WTC11 (cell line): ENCODE measurements around the gene APOBEC2. TPM values are rescaled to one million over a fixed set of nuclear protein-coding genes. Genes with fewer than 3 reads are reported as not detected.

Experiments
- ATAC-seq: fragments of 200-7000 bp; cut with Tn5 transposase; 2 replicates; pipeline ENCODE4 v1.10.0; 2021; ENCODE audit warnings: mild to moderate bottlenecking, moderate library complexity
- CTCF ChIA-PET: fragments of 300-600 bp; sonication (Branson Sonifier 250); formaldehyde crosslinking; loops from one replicate; lab custom pipeline; 2021; ENCODE audit warnings: antibody characterized with exemption; lab: Charles Lee
- POLR2A ChIA-PET: fragments of 350-600 bp; sonication (Branson Sonifier 250); formaldehyde crosslinking; loops from one replicate; lab custom pipeline; 2021; ENCODE audit warnings: antibody characterized with exemption; lab: Charles Lee
- DNase-seq: peaks from one replicate; pipeline ENCODE4 v3.0.0; 2021; ENCODE audit warnings: low spot score
- H3K27ac Mint-ChIP-seq: 2 replicates; pipeline ENCODE4 v1.8.0; 2021; ENCODE audit warnings: mixed read lengths
- H3K27me3 Mint-ChIP-seq: 2 replicates; pipeline ENCODE4 v1.8.0; 2021; ENCODE audit warnings: low read depth, mild to moderate bottlenecking, moderate library complexity, mixed read lengths
- H3K36me3 Mint-ChIP-seq: 2 replicates; pipeline ENCODE4 v1.8.0; 2021; ENCODE audit warnings: mixed read lengths
- H3K4me1 Mint-ChIP-seq: 2 replicates; pipeline ENCODE4 v1.8.0; 2022; ENCODE audit warnings: mixed read lengths
- H3K4me3 Mint-ChIP-seq: 2 replicates; pipeline ENCODE4 v1.8.0; 2021; ENCODE audit warnings: mild to moderate bottlenecking, moderate library complexity, mixed read lengths
- H3K9me3 Mint-ChIP-seq: 2 replicates; pipeline ENCODE4 v1.8.0; 2021; ENCODE audit warnings: mixed read lengths
- CREB1 ChIP-seq: sonication (generic); formaldehyde crosslinking; IDR thresholded peaks from 2 replicates; pipeline ENCODE4 v1.8.0; 2023; ENCODE audit warnings: mild to moderate bottlenecking, missing genetic modification reagents
- EMX1 ChIP-seq: fragments of 250-450 bp; sonication (Bioruptor Pico); IDR thresholded peaks from 2 replicates; pipeline ENCODE4 v1.8.0; 2021; ENCODE audit warnings: mild to moderate bottlenecking
- ETV6 ChIP-seq: sonication (generic); formaldehyde crosslinking; IDR thresholded peaks from 2 replicates; pipeline ENCODE4 v1.8.1; 2022; ENCODE audit warnings: mild to moderate bottlenecking, missing genetic modification reagents
- FOXK1 ChIP-seq: sonication (generic); formaldehyde crosslinking; IDR thresholded peaks from 2 replicates; pipeline ENCODE4 v1.8.0; 2022; ENCODE audit warnings: mild to moderate bottlenecking, moderate library complexity, missing genetic modification reagents
- GABPB1 ChIP-seq: sonication (generic); formaldehyde crosslinking; IDR thresholded peaks from 2 replicates; pipeline ENCODE4 v1.8.1; 2023; ENCODE audit warnings: mild to moderate bottlenecking, missing genetic modification reagents
- IRF2 ChIP-seq: sonication (generic); formaldehyde crosslinking; IDR thresholded peaks from 2 replicates; pipeline ENCODE4 v1.8.0; 2022; ENCODE audit warnings: low read depth, missing genetic modification reagents, borderline replicate concordance
- KAT7 ChIP-seq: sonication (generic); formaldehyde crosslinking; IDR thresholded peaks from 2 replicates; pipeline ENCODE4 v1.8.1; 2023; ENCODE audit warnings: missing genetic modification reagents, mild to moderate bottlenecking, borderline replicate concordance
- MXD4 ChIP-seq: fragments of 250-450 bp; sonication (Bioruptor Pico); IDR thresholded peaks from 2 replicates; pipeline ENCODE4 v1.8.0; 2021; ENCODE audit warnings: mild to moderate bottlenecking, moderate library complexity, borderline replicate concordance
- MYBL2 ChIP-seq: sonication (generic); formaldehyde crosslinking; IDR thresholded peaks from 2 replicates; pipeline ENCODE4 v1.8.1; 2023; ENCODE audit warnings: mild to moderate bottlenecking, moderate library complexity, missing genetic modification reagents
- NFYB ChIP-seq: sonication (generic); formaldehyde crosslinking; conservative IDR thresholded peaks from 2 replicates; pipeline ENCODE4 v1.8.0; 2022; ENCODE audit warnings: low read depth, missing genetic modification reagents
- NR3C1 ChIP-seq: sonication (generic); formaldehyde crosslinking; conservative IDR thresholded peaks from 2 replicates; pipeline ENCODE4 v1.8.1; 2023; ENCODE audit warnings: low read depth, mild to moderate bottlenecking, missing genetic modification reagents
- OVOL2 ChIP-seq: fragments of 250-450 bp; sonication (Bioruptor Pico); IDR thresholded peaks from 2 replicates; pipeline ENCODE4 v1.9.0; 2021; ENCODE audit warnings: mild to moderate bottlenecking, borderline replicate concordance
- RELA ChIP-seq: sonication (generic); formaldehyde crosslinking; IDR thresholded peaks from 2 replicates; pipeline ENCODE4 v1.8.1; 2022; ENCODE audit warnings: missing genetic modification reagents, mild to moderate bottlenecking, borderline replicate concordance
- SMAD4 ChIP-seq: sonication (generic); formaldehyde crosslinking; IDR thresholded peaks from 2 replicates; pipeline ENCODE4 v1.8.0; 2022; ENCODE audit warnings: mild to moderate bottlenecking, missing genetic modification reagents
- ZNF138 ChIP-seq: sonication (generic); formaldehyde crosslinking; conservative IDR thresholded peaks from 2 replicates; pipeline ENCODE4 v1.8.1; 2022; ENCODE audit warnings: mild to moderate bottlenecking, moderate library complexity, missing genetic modification reagents
- ZNF219 ChIP-seq: sonication (generic); formaldehyde crosslinking; IDR thresholded peaks from 2 replicates; pipeline ENCODE4 v1.8.0; 2023; ENCODE audit warnings: missing genetic modification reagents, mild to moderate bottlenecking, borderline replicate concordance
- ZNF263 ChIP-seq: sonication (generic); formaldehyde crosslinking; IDR thresholded peaks from 2 replicates; pipeline ENCODE4 v1.8.1; 2022; ENCODE audit warnings: low read depth, mild to moderate bottlenecking, moderate library complexity, missing genetic modification reagents
- ZNF416 ChIP-seq: fragments of 250-450 bp; sonication (Bioruptor Pico); IDR thresholded peaks from 2 replicates; pipeline ENCODE4 v1.9.0; 2021; ENCODE audit warnings: mild to moderate bottlenecking, inconsistent platforms
- total RNA-seq: library from RNA; stranded (reverse); gene quantifications from 3 replicates; pipeline ENCODE4 v1.2.3, GENCODE V29; 2021
- TF ChIP-seq, protein P1 (sequence below): fragments of 250-450 bp; sonication (Bioruptor Pico); conservative IDR thresholded peaks from 2 replicates; pipeline ENCODE4 v1.9.0; 2021; ENCODE audit warnings: mild to moderate bottlenecking
- TF ChIP-seq, protein P2 (sequence below): sonication (generic); formaldehyde crosslinking; conservative IDR thresholded peaks from 2 replicates; pipeline ENCODE4 v1.8.1; 2022; ENCODE audit warnings: mild to moderate bottlenecking, missing genetic modification reagents
- TF ChIP-seq, protein P3 (sequence below): sonication (generic); formaldehyde crosslinking; IDR thresholded peaks from 2 replicates; pipeline ENCODE4 v1.8.1; 2023; ENCODE audit warnings: mild to moderate bottlenecking, missing genetic modification reagents
- TF ChIP-seq, protein P4 (sequence below): sonication (generic); formaldehyde crosslinking; conservative IDR thresholded peaks from 2 replicates; pipeline ENCODE4 v1.8.1; 2023; ENCODE audit warnings: mild to moderate bottlenecking, low read depth, missing genetic modification reagents, moderate library complexity
- TF ChIP-seq, protein P5 (sequence below): sonication (generic); formaldehyde crosslinking; IDR thresholded peaks from 2 replicates; pipeline ENCODE4 v1.8.0; 2022; ENCODE audit warnings: mild to moderate bottlenecking, missing genetic modification reagents

The APOBEC2 gene
- total RNA-seq, 1 experiment from 2014 or later = not detected

DNA sequence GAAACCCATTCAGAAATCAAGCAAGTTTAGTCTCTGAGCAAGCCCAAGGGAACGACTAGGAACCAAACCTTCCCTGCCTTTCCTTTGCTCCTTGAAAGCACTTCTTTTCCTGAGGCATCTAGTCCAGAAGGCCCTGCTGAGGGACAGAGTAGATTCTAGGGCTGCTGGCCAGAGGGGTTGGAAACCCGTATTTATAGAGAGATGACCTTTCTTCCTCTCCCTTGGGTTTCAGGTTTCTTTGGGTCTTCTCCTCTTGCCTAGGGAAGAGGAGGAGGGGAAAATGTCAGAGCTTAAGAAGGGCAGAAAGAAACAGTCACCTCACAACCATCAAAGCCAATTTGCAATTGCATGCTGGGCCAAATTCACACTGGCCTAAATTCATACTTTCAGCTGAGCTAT, 5.8 kb downstream of the APOBEC2 start (continued):
- no peak for TF ChIP-seq NR3C1 (CRISPR knock-in tag)
- TF ChIP-seq NFYB = no peak
- no peak for TF ChIP-seq FOXK1
- TF ChIP-seq, protein P1, sequence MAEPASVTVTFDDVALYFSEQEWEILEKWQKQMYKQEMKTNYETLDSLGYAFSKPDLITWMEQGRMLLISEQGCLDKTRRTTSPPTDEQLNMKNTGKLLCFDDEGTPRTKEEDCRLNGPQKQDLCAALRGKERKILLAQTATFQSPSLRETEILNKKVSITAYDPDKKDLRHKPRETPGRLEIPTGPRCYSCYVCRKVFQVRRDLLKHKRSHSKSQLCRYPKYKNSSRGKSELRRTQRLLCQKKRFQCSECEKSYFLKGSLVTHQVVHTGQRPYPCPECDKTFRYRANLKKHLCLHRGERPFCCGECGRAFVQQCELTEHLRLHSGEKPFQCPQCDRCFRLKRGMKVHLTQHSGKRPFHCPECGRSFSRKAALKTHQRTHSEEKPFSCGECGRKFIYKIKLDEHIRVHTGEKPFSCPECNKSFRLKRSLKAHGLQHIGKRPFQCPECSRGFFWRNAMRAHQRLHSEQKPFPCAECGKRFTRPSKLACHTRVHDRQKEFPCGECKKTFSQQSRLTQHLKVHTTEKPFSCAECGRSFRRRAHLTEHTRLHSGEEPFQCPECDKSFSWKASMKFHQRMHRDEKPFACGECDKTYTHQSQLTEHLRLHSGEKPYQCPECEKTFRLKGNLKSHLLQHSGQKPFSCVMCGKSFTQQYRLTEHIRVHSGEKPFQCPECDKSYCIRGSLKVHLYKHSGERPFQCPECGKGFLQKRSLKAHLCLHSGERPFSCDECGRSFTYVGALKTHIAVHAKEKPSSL (CRISPR knock-in tag) = no peak
- TF ChIP-seq ZNF138 = no peak
- TF ChIP-seq OVOL2 (CRISPR knock-in tag) = no peak
- no peak for TF ChIP-seq GABPB1

DNA sequence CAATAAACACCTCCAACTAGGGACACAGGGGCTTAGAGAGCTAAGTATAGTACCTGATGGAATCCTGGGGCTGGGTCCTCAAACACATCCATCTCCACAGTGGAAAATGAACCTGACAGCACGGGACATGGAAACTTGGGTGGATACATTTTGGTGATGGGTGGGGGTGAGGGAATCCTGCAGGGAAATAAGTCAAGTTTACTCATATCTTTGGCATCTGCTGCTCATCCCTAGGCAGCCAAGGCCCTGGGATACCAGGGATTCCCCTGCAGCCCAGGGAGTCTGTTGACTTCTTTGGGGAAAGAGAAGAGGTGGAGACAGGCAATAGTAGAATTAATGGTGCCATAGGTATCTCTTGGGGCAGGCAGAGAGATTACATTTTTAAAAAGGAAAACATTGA, 6.6 kb downstream of the APOBEC2 start:
- TF ChIP-seq ZNF263 = no peak
- TF ChIP-seq, protein P2, sequence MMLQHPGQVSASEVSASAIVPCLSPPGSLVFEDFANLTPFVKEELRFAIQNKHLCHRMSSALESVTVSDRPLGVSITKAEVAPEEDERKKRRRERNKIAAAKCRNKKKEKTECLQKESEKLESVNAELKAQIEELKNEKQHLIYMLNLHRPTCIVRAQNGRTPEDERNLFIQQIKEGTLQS (CRISPR knock-in tag) = no peak
- no peak for TF ChIP-seq ETV6 (CRISPR knock-in tag)
- no peak for TF ChIP-seq KAT7 (CRISPR knock-in tag)
- TF ChIP-seq, protein P3, sequence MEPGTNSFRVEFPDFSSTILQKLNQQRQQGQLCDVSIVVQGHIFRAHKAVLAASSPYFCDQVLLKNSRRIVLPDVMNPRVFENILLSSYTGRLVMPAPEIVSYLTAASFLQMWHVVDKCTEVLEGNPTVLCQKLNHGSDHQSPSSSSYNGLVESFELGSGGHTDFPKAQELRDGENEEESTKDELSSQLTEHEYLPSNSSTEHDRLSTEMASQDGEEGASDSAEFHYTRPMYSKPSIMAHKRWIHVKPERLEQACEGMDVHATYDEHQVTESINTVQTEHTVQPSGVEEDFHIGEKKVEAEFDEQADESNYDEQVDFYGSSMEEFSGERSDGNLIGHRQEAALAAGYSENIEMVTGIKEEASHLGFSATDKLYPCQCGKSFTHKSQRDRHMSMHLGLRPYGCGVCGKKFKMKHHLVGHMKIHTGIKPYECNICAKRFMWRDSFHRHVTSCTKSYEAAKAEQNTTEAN = no peak
- TF ChIP-seq ZNF416 (CRISPR knock-in tag) = no peak
- H3K9me3 Mint-ChIP-seq = no peaks in the 10 kb centered on the region
- ChIA-PET POLR2A (no interaction called here), CTCF (interaction anchor here (0.9 to 1.1 kb wide), 2 partner anchors 10 to 20 kb away, joined by 3 read pairs; partner anchors contain the start of gene UNC5CL)
- H3K27me3 Mint-ChIP-seq = no peaks in the 10 kb centered on the region
- no peak for ATAC-seq
- no peak overlapping the region for H3K27ac Mint-ChIP-seq
- H3K36me3 Mint-ChIP-seq = peaks cover 11% of the 10 kb centered on the region; the same call in 1 of the 2 replicates
- peaks cover 16% of the 10 kb centered on the region for H3K4me1 Mint-ChIP-seq
- H3K4me3 Mint-ChIP-seq = no peak overlapping the region
- no peak for DNase-seq

DNA sequence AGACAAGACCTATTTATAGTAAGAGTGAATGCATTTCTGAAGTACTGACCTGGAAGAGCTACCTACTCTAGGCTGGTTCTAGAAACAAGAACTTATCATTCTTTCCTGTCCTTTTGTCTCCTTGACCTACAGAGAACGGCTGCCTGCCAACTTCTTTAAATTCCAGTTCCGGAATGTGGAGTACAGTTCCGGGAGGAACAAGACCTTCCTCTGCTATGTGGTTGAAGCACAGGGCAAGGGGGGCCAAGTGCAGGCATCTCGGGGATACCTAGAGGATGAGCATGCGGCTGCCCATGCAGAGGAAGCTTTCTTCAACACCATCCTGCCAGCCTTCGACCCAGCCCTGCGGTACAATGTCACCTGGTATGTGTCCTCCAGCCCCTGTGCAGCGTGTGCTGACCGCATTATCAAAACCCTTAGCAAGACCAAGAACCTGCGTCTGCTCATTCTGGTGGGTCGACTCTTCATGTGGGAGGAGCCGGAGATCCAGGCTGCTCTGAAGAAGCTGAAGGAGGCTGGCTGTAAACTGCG, 8.3 kb downstream of the APOBEC2 start:
- no peak for ATAC-seq
- H3K4me3 Mint-ChIP-seq = no peak overlapping the region
- no peak for DNase-seq
- H3K27me3 Mint-ChIP-seq = no peaks in the 10 kb centered on the region
- H3K9me3 Mint-ChIP-seq = no peaks in the 10 kb centered on the region
- CTCF ChIA-PET = interaction anchor here (0.7 kb wide), 1 partner anchor 34 kb away, joined by 3 read pairs; no protein-coding TSS in a partner anchor
- peaks cover 19% of the 10 kb centered on the region for H3K36me3 Mint-ChIP-seq
- TF ChIP-seq IRF2 (CRISPR knock-in tag) = no peak
- no peak for TF ChIP-seq MYBL2 (CRISPR knock-in tag)
- peaks cover 16% of the 10 kb centered on the region for H3K4me1 Mint-ChIP-seq
- POLR2A ChIA-PET = no interaction called here
- H3K27ac Mint-ChIP-seq = no peak overlapping the region

DNA sequence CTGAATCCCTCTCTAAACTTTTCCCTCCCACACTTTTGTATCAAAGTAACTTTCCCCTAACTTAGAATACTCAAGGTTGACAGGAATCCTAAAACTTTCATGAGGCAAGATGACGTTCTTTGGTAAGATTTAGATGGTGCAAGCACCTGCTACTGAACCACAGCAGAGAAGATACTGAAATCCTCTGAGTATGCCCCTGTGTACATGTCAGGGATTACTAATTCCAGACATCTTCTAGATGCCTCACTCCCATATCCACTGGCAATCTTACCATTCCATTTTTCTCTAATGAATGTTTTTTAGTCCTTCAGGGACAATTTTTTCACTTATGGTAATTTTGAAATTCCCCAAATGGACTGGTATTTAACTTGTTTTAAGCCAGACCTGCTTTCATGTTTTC, 9.1 kb downstream of the APOBEC2 start:
- POLR2A ChIA-PET = no interaction called here
- CTCF ChIA-PET = interaction anchor here (1.4 kb wide), 1 partner anchor 11 kb away, joined by 3 read pairs; the partner anchor contains the start of genes NFYA and OARD1
- TF ChIP-seq, protein P4, sequence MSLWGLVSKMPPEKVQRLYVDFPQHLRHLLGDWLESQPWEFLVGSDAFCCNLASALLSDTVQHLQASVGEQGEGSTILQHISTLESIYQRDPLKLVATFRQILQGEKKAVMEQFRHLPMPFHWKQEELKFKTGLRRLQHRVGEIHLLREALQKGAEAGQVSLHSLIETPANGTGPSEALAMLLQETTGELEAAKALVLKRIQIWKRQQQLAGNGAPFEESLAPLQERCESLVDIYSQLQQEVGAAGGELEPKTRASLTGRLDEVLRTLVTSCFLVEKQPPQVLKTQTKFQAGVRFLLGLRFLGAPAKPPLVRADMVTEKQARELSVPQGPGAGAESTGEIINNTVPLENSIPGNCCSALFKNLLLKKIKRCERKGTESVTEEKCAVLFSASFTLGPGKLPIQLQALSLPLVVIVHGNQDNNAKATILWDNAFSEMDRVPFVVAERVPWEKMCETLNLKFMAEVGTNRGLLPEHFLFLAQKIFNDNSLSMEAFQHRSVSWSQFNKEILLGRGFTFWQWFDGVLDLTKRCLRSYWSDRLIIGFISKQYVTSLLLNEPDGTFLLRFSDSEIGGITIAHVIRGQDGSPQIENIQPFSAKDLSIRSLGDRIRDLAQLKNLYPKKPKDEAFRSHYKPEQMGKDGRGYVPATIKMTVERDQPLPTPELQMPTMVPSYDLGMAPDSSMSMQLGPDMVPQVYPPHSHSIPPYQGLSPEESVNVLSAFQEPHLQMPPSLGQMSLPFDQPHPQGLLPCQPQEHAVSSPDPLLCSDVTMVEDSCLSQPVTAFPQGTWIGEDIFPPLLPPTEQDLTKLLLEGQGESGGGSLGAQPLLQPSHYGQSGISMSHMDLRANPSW (CRISPR knock-in tag) = no peak
- TF ChIP-seq SMAD4 (CRISPR knock-in tag) (no peak), CREB1 (CRISPR knock-in tag) (no peak), ZNF219 (CRISPR knock-in tag) (no peak), RELA (CRISPR knock-in tag) (no peak), OVOL2 (CRISPR knock-in tag) (no peak), EMX1 (CRISPR knock-in tag) (no peak), MXD4 (CRISPR knock-in tag) (no peak)
- TF ChIP-seq, protein P5, sequence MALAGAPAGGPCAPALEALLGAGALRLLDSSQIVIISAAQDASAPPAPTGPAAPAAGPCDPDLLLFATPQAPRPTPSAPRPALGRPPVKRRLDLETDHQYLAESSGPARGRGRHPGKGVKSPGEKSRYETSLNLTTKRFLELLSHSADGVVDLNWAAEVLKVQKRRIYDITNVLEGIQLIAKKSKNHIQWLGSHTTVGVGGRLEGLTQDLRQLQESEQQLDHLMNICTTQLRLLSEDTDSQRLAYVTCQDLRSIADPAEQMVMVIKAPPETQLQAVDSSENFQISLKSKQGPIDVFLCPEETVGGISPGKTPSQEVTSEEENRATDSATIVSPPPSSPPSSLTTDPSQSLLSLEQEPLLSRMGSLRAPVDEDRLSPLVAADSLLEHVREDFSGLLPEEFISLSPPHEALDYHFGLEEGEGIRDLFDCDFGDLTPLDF = no peak

More for the DNA sequence above, 9.1 kb downstream of the APOBEC2 start:
- peaks cover 27% of the 10 kb centered on the region for H3K36me3 Mint-ChIP-seq
- no peaks in the 10 kb centered on the region for H3K9me3 Mint-ChIP-seq
- DNase-seq (no peak), ATAC-seq (no peak)
- no peaks in the 10 kb centered on the region for H3K27me3 Mint-ChIP-seq
- no peak overlapping the region for H3K27ac Mint-ChIP-seq
- H3K4me3 Mint-ChIP-seq = no peak overlapping the region
- H3K4me1 Mint-ChIP-seq = peaks cover 19% of the 10 kb centered on the region
